ENCODE data around the gene CLIC4.
"Not testable (repeated sequence)": the region's sequence is repeated elsewhere in the genome, so short reads cannot be mapped to it uniquely, and the experiment has no call there.

The CLIC4 gene

GRCh38 chr1:24881034-24881433, 135.8 kb downstream of the CLIC4 start:
- DNase-seq = no peak

GRCh38 chr1:24884751-24885150, 139.5 kb downstream of the CLIC4 start:
- no peak for DNase-seq

- no peak for DNase-seq
Measured at GRCh38 chr1:24886241-24886640, 141.0 kb downstream of the CLIC4 start.

GRCh38 chr1:24888061-24888970, 143.1 kb downstream of the CLIC4 start:
- DNase-seq = no peak

GRCh38 chr1:24888971-24889676, 143.9 kb downstream of the CLIC4 start:
- no peak for DNase-seq

GRCh38 chr1:24890887-24891286, 145.6 kb downstream of the CLIC4 start:
- DNase-seq = no peak

GRCh38 chr1:24891367-24891766, 146.1 kb downstream of the CLIC4 start:
- not testable (repeated sequence) for DNase-seq

- DNase-seq = no peak
Measured at GRCh38 chr1:24892188-24893153, 147.2 kb downstream of the CLIC4 start.

GRCh38 chr1:24893431-24893830, 148.2 kb downstream of the CLIC4 start:
- no peak for DNase-seq
